CD4-positive, alpha-beta T cell (primary cell): ENCODE results near the gene VEGFB. TPM values are rescaled to one million over a fixed set of nuclear protein-coding genes. Genes with fewer than 3 reads are reported as not detected.

Source experiments
- ATAC-seq: fragments of 200-7000 bp; cut with Tn5 transposase; one replicate; pipeline ENCODE4 v1.10.0; 2022; ENCODE audit warnings: mild to moderate bottlenecking; ENCODE audit not compliant: poor library complexity
- CTCF ChIA-PET: fragments of 350-600 bp; sonication (Branson Sonifier 250); formaldehyde crosslinking; loops from one replicate; lab custom pipeline; 2021; ENCODE audit warnings: antibody characterized with exemption, inconsistent platforms; lab: Charles Lee
- POLR2A ChIA-PET: fragments of 350-600 bp; sonication (Branson Sonifier 250); formaldehyde crosslinking; loops from one replicate; lab custom pipeline; 2021; ENCODE audit warnings: antibody characterized with exemption, inconsistent platforms; lab: Charles Lee
- DNase-seq, 14 experiments: peaks; one replicate each; pipeline ENCODE4 v3.0.0-alpha.2; 2013 to 2020; ENCODE audit warnings: mixed read lengths in 2 of 14
- H3K27ac ChIP-seq, 2 donors: one replicate each; pipeline versions ENCODE4 v1.5.1 to v1.7.0; 2013; ENCODE audit warnings: low read length in 2 of 2, low read depth in 1 of 2, mild to moderate bottlenecking in 1 of 2
- H3K27me3 ChIP-seq, 2 experiments: 1 replicate in 1 of 2; 2 replicates in 1 of 2; pipeline versions ENCODE4 v1.6.1 to v1.7.0; 2013; ENCODE audit warnings: low read length in 2 of 2, control low read depth in 1 of 2, mild to moderate bottlenecking in 1 of 2, moderate library complexity in 1 of 2; ENCODE audit not compliant: insufficient read depth in 2 of 2, control insufficient read depth in 1 of 2
- H3K36me3 ChIP-seq: one replicate; pipeline ENCODE4 v1.6.1; 2013; ENCODE audit warnings: low read length, control low read depth; ENCODE audit not compliant: insufficient read depth
- H3K4me1 ChIP-seq: one replicate; pipeline ENCODE4 v1.6.1; 2013; ENCODE audit warnings: low read length, control low read depth; ENCODE audit not compliant: insufficient read depth
- H3K4me3 ChIP-seq: one replicate; pipeline ENCODE4 v1.5.1; 2013; ENCODE audit warnings: mild to moderate bottlenecking, low read length, moderate library complexity
- H3K9me3 ChIP-seq, 2 experiments: 1 replicate in 1 of 2; 2 replicates in 1 of 2; pipeline versions ENCODE4 v1.6.1 to v1.7.0; 2013; ENCODE audit warnings: low read length in 2 of 2, mild to moderate bottlenecking in 2 of 2, control low read depth in 1 of 2, moderate library complexity in 1 of 2; ENCODE audit not compliant: control insufficient read depth in 1 of 2, insufficient read depth in 1 of 2
- H3K27ac Mint-ChIP-seq: one replicate; pipeline ENCODE4 v1.8.0; 2020; ENCODE audit warnings: mixed read lengths
- H3K27me3 Mint-ChIP-seq: one replicate; pipeline ENCODE4 v1.8.0; 2021; ENCODE audit warnings: mixed read lengths
- H3K36me3 Mint-ChIP-seq: one replicate; pipeline ENCODE4 v1.8.0; 2021; ENCODE audit warnings: low read depth, mixed read lengths
- H3K4me1 Mint-ChIP-seq: one replicate; pipeline ENCODE4 v1.8.0; 2021; ENCODE audit warnings: low read depth, mixed read lengths
- H3K4me3 Mint-ChIP-seq: one replicate; pipeline ENCODE4 v1.8.0; 2020; ENCODE audit warnings: mild to moderate bottlenecking, mixed read lengths
- H3K9me3 Mint-ChIP-seq: one replicate; pipeline ENCODE4 v1.8.0; 2020; ENCODE audit warnings: mixed read lengths
- CTCF ChIP-seq: fragments of 200-600 bp; IDR thresholded peaks from one replicate; pipeline ENCODE4 v1.8.0; 2022; ENCODE audit warnings: antibody characterized with exemption, mild to moderate bottlenecking
- intact Hi-C, 2 experiments: fragments of 100-400 bp; cut with DNase I in 1 of 2; cut with micrococcal nuclease in 1 of 2; formaldehyde crosslinking; loops; one replicate each; pipeline versions ENCODE4 v1.15.1 to v1.9.0; 2023 to 2025; cut with DNase I, micrococcal nuclease
- total RNA-seq, 174 experiments: library from RNA in 2 of 174; stranded (reverse) in 2 of 174; gene quantifications; one replicate each; pipeline ENCODE4 v1.2.3 and lab custom pipeline; 2021 to 2026

The VEGFB gene
- total RNA-seq, 2 experiments from 2014 or later = 39.7 to 48.7 TPM

GRCh38 chr11:64252003-64252872 lies 17.9 kb downstream of the VEGFB start:
- H3K27me3 Mint-ChIP-seq = no peaks in the 10 kb centered on the region
- DNase-seq = peak in 2 of 14 experiments; percentile 40 to 49
- H3K4me3 Mint-ChIP-seq = peak overlapping the region; percentile 92
- TF ChIP-seq CTCF = no peak
- peaks cover 20% of the 10 kb centered on the region for H3K4me1 Mint-ChIP-seq
- Histone ChIP-seq H3K27ac (no peak overlapping the region), H3K27me3 (no peaks in the 10 kb centered on the region), H3K4me1 (peaks cover 38% of the 10 kb centered on the region), H3K36me3 (peaks cover 4% of the 10 kb centered on the region), H3K9me3 (no peaks in the 10 kb centered on the region), H3K4me3 (peak overlapping the region; percentile 78)
- no peaks in the 10 kb centered on the region for H3K36me3 Mint-ChIP-seq
- H3K9me3 Mint-ChIP-seq = no peaks in the 10 kb centered on the region
- no peak overlapping the region for H3K27ac Mint-ChIP-seq
- intact Hi-C loops = loop anchor here (1.0 to 10.0 kb wide), 3 partner anchors 17 to 403 kb away; partner anchors contain the start of gene STIP1 (in 1 of the 2)
- no peak for ATAC-seq
- POLR2A ChIA-PET = interaction anchor here (0.7 to 4.5 kb wide), 7 partner anchors 11 to 493 kb away, joined by 3 to 35 read pairs (median 6); partner anchors contain the start of genes FERMT3, FKBP2, NUDT22 and TRPT1
- CTCF ChIA-PET = interaction anchor here (0.9 to 4.7 kb wide), 14 partner anchors 9 to 66 kb away, joined by 3 to 56 read pairs (median 5); partner anchors contain the start of genes CATSPERZ, ESRRA, FERMT3 and FKBP2

GRCh38 chr11:64253043-64253442 lies 18.7 kb downstream of the VEGFB start:
- Mint-ChIP-seq H3K27ac (no peak overlapping the region), H3K27me3 (no peaks in the 10 kb centered on the region), H3K9me3 (no peaks in the 10 kb centered on the region), H3K36me3 (peaks cover 6% of the 10 kb centered on the region), H3K4me3 (peak overlapping the region; percentile 45), H3K4me1 (peaks cover 15% of the 10 kb centered on the region)
- no peaks in the 10 kb centered on the region for H3K9me3 ChIP-seq
- DNase-seq = no peak
- no peaks in the 10 kb centered on the region for H3K27me3 ChIP-seq
- intact Hi-C loops = loop anchor here in 1 of 2 experiments (5.0 to 10.0 kb wide), 2 partner anchors 66 to 402 kb away; partner anchors contain the start of gene STIP1
- no peak overlapping the region for H3K4me3 ChIP-seq
- ChIA-PET POLR2A (no interaction called here), CTCF (interaction anchor here (4.7 kb wide), 1 partner anchor 48 kb away, joined by 56 read pairs; the partner anchor contains the start of gene FERMT3)
- no peak overlapping the region for H3K27ac ChIP-seq
- no peak for ATAC-seq
- TF ChIP-seq CTCF = no peak
- peaks cover 31% of the 10 kb centered on the region for H3K4me1 ChIP-seq
- H3K36me3 ChIP-seq = peaks cover 4% of the 10 kb centered on the region

- no peak for TF ChIP-seq CTCF
- H3K9me3 ChIP-seq = no peaks in the 10 kb centered on the region
- ATAC-seq (no peak), DNase-seq (no peak)
- Mint-ChIP-seq H3K9me3 (no peaks in the 10 kb centered on the region), H3K27me3 (no peaks in the 10 kb centered on the region), H3K36me3 (peaks cover 7% of the 10 kb centered on the region), H3K27ac (no peak overlapping the region), H3K4me1 (peaks cover 12% of the 10 kb centered on the region), H3K4me3 (peak overlapping the region; percentile 45)
- H3K27me3 ChIP-seq = no peaks in the 10 kb centered on the region
- POLR2A ChIA-PET = no interaction called here
- CTCF ChIA-PET = interaction anchor here (0.6 kb wide), 1 partner anchor 51 kb away, joined by 3 read pairs; no protein-coding TSS in a partner anchor
- H3K4me3 ChIP-seq = no peak overlapping the region
- peaks cover 7% of the 10 kb centered on the region for H3K36me3 ChIP-seq
- H3K4me1 ChIP-seq = peaks cover 31% of the 10 kb centered on the region
- intact Hi-C loops = loop anchor here in 1 of 2 experiments (5.0 to 10.0 kb wide), 2 partner anchors 66 to 401 kb away; partner anchors contain the start of gene STIP1
- H3K27ac ChIP-seq = no peak overlapping the region
Measured at GRCh38 chr11:64253481-64253880, 19.1 kb downstream of the VEGFB start.
